Dermis blood vessel endothelial cell (primary cell): ENCODE results near the gene CD68. TPM values are rescaled to one million over a fixed set of nuclear protein-coding genes. Genes with fewer than 3 reads are reported as not detected.
A peak's percentile ranks its signal among the peaks of the same experiment; 100 is the strongest.
"Not testable (repeated sequence)": the region's sequence is repeated elsewhere in the genome, so short reads cannot be mapped to it uniquely, and the experiment has no call there.

ENCODE experiments used
- DNase-seq: peaks from one replicate; pipeline ENCODE4 v3.0.0; 2010
- total RNA-seq: library from RNA; depleted of rRNA; stranded (reverse); fragments of >200 nt; gene quantifications from 2 replicates; pipeline ENCODE4 v1.2.3, GENCODE V29; 2014

Gene CD68
- total RNA-seq, 1 donor from 2014 or later: 0.17 TPM

DNA sequence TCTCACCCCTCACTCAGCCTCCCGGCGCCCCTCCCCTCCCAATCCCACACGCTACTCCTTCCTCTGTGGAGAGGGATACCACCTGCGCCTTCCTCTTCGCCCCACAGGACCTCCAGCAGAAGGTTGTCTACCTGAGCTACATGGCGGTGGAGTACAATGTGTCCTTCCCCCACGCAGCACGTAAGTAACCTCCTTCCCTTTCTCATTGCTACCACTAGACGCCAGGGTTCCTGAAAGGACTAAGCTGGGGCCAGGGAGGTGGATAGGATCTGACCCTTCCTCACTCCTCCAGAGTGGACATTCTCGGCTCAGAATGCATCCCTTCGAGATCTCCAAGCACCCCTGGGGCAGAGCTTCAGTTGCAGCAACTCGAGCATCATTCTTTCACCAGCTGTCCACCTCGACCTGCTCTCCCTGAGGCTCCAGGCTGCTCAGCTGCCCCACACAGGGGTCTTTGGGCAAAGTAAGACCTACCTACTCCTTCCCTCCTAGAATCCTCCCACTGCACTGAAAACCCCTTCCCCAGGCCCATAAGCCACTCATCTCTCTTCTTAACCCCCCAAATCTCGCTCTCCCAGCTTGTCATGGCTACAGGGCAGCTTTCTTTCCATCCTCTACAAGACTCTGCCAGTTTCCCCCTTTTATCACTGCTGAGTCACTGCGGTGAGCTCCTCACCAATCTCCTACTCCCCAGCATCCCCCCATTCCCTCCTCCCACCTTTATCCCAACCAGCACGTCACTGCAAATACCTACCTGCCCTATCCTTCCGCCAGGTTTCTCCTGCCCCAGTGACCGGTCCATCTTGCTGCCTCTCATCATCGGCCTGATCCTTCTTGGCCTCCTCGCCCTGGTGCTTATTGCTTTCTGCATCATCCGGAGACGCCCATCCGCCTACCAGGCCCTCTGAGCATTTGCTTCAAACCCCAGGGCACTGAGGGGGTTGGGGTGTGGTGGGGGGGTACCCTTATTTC is 1.5 kb downstream of the CD68 start:
- no peak for DNase-seq

DNA sequence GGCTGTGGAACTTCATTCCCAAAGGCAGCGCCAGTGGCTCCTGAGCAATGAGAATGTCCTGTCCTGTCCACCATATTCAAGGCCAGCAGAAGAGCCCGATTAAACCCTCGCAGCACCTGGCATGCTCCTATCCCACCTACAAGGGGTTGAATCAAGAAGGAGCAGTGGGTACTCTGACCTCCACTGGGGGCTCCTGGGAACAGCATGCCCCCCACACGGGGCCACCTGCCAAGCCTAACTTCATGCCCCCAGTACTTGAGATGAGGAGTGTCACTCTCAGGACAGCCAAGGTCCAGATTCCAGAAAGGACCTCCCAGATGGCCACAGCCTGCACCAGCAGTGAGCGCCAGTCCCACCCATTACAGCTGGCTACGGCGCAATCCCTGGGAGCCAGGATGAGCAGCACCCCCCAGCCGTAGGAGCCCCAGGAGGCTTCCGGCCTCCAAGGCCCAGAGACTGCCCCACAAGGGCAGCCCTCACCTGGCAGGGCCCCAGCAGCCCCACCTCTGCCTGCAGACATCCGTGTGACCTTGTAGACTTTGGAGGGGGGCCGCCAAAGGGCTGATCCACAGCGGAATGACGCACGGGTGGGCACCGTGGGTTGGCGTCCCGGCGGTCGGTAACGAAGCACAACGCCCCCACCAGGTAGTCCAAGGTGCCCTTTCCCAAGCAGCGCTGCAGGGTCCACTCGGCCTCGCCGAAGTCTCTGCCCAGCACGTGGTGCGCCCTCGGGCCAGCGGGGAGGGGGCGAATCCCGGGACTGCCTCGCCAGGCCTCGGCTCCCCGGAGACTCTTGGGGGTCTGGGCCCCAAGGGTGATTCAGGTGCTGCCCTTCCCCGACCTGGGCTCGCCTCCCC is 3.2 kb downstream of the CD68 start:
- no peak for DNase-seq

GRCh38 chr17:7583253-7584109 is 4.0 kb downstream of the CD68 start, which contains the start of gene MPDU1:
Gene MPDU1 (plus strand): TSS chr17:7583852. CDS start chr17:7583863, 11 bp downstream.
- DNase-seq: peak; percentile 98

- no peak for DNase-seq
Observed at GRCh38 chr17:7586673-7587419, 7.4 kb downstream of the CD68 start.

DNA sequence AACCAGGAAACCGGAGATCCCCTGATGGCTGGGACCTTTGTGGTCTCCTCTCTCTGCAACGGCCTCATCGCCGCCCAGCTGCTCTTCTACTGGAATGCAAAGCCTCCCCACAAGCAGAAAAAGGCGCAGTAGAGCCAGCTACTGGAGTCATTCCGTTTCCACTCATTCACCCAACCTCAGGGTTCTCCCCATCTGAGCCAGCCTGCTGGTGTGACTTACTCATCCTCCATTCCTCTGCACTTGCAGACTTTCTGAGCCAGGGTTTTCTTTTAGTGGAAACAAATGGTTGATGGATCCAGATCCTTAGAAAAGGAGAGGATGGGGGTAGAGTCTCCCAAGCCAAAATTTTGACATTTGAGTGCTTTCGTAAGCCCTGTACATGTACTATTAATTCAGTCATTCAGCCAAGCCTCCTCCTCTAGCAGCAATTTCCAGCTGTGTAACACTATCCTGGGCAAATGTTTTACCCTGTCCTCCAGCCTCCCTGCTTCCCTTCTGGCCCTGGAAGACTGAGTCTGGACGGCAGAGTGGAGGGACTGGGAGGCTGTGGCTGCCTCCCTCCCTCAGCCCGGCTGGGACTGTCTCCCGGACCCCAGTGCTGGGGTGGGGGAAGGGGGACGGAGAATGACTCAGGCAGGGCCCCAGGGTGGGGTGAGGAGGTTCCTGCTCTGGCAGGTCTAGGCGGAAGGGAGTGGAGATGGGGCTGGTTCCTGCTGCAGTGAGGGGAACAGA is 8.1 kb downstream of the CD68 start:
- peak; percentile 39 for DNase-seq

DNA sequence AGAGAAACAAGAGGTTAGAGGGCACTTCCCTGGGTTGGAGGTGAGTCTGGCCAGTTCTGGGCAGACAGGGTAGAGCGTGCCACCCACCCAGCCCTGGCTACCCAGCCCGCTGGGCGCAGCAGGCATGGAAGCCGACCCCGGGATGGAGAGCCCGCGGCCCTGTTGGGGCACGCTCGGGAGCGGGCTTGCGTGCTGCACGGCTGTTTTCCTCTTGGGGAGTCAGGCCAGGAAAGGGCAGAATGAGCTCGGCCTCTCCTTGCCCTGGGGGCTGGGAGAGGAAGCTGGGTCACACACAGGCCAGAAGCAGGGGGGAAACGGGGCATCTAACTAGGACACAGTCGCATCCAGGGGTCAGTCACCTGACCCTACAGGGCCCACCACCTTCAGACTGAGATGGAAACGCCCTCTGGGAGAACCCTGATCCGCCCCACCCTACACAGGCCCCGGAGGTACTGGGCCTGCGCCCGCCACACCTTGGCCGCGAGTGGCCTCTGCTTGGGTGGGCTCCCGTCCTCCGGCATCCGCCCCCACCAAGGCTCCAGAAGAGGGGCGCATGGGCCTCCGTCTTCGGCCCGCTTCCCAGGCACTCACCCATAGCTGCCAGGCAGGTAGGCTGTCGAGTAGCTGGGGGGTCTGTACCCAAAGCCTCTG is 9.2 kb downstream of the CD68 start:
- no peak for DNase-seq

GRCh38 chr17:7589204-7589868 is 9.9 kb downstream of the CD68 start:
- DNase-seq: peak; percentile 93

- no peak for DNase-seq
Observed at GRCh38 chr17:7589891-7590691, 10.7 kb downstream of the CD68 start, which contains the start of gene SOX15. Gene SOX15 (minus strand): TSS chr17:7590094. CDS start chr17:7589676, 418 bp downstream.

DNA sequence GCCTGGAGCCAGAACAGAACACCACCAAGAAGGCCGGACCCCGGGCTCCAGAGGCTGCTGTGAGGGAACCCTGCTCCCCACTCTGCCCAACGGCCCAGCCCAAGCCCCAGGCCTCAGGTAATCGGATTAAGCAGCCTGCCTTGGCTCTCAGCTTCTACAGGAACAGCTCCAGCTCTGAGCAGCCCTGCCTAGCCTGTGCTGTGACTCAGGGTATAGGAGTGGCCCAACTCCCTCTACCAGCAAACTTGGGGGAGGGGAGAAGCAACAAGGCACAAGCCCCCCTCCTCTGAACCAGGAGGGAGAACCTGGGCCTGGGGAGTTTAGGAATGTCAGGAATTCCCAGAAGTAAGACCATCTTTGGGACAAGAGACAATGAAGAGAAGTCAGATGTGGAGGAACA is 11.3 kb downstream of the CD68 start:
- DNase-seq: no peak

GRCh38 chr17:7591596-7591995 is 12.2 kb downstream of the CD68 start:
- DNase-seq: no peak

- no peak for DNase-seq
Observed at GRCh38 chr17:7592422-7593021, 13.1 kb downstream of the CD68 start.

GRCh38 chr17:7593296-7593695 is 13.9 kb downstream of the CD68 start:
- DNase-seq: no peak

DNA sequence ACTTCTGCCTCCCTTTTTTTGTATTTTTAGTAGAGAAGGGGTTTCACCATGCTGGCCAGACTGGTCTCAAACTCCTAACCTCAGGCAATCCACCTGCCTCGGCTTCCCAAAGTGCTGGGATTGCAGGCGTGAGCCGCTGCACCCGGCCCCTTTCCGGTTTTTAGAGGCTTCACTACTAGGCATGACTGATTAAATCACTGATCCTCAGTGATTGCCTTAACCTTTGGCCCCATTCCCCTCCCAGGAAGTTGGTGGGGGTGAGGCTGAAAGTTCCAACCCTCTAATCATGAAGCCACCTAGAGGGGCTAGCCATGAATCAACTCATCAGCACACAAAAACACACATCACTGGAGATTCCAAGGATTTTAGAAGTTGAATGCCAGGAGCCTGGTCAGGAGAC is 18.1 kb downstream of the CD68 start:
- DNase-seq: not testable (repeated sequence)

DNA sequence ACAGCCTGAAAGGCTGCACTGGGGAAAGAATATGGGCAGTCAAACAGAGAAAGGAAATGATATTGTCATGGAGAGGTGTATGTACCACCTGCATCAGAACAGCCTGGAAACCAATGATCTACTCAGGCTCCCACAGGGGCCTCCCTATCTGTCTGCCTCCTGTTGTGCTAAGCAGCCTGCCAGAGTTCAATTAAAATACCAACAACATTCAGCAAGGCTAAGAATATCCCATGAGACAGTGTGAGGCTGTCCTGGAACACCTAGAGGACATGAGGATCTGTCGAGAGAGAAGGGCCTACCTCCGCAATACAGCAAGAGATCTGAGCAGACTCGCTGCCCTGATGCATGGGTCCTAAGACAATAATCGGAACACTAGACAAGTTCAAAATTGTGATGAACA is 26.8 kb downstream of the CD68 start:
- no peak for DNase-seq

- DNase-seq: no peak
Observed at GRCh38 chr17:7610641-7611040, 31.2 kb downstream of the CD68 start.

- no peak for DNase-seq
Observed at GRCh38 chr17:7611635-7612293, 32.3 kb downstream of the CD68 start.

DNA sequence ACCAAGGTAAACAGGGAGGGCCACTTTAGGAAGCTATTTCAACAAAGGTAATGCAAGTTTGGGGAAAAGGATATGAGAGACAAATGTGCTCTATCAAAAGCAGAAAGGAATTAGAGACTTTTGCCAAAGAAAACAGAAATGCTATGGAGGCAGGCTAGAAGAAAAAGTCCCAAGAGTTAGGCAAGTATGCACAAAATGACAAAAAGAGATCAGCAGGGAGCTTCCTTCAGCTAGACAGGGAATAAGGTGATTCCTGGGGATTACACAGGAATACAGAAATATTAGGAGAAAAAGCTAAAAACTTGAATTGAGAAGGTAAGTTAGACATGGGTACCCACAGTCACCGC is 32.8 kb downstream of the CD68 start:
- DNase-seq: no peak
